Stimulated activated CD8-positive, alpha-beta memory T cell treated with anti-CD3 and anti-CD28 coated beads, Interleukin-15, amount 100 ng/mL, for 48 hours (primary cell): Measurements from ENCODE around the gene ZSWIM4.

ENCODE experiments used
- DNase-seq, 2 donors: peaks; one replicate each; pipeline ENCODE4 v3.0.0-alpha.2; 2020; ENCODE audit warnings: low read depth in 2 of 2

ZSWIM4 gene

DNA sequence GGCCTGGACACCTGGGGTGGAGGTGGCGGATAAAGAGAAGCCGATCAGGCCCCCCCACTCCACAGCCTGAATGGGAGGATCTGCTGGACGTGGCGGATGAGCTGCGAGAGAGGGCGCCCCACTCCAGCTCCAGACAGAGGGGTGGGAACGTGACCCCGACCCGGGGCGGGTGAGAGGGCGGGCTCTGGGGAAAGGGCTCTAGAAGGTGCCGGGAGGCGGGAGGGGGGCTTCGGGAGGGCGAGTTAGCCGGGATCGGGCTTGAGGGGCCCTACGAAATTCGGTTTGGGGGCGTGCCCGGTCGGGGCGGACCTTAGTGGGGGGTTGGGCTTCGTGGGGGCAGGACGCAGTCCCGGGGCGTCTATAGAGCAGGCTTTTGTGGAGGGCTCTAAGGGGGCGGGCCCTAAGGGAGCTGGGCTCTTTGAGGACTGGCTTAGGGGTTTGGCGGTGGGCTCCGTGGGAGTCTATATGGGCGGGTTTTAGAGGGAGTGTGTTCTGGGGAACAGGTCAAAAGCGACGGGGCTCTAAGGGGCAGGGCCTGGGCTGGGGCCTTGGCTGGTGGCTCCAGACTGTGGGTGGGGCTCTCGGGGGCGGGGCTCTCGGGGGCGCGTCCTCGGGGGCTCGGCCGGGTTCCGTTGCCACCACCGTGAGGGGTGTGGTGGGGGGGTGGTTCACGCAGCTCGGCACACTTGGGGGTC lies 77.6 kb downstream of the ZSWIM4 start:
- no peak for DNase-seq

DNA sequence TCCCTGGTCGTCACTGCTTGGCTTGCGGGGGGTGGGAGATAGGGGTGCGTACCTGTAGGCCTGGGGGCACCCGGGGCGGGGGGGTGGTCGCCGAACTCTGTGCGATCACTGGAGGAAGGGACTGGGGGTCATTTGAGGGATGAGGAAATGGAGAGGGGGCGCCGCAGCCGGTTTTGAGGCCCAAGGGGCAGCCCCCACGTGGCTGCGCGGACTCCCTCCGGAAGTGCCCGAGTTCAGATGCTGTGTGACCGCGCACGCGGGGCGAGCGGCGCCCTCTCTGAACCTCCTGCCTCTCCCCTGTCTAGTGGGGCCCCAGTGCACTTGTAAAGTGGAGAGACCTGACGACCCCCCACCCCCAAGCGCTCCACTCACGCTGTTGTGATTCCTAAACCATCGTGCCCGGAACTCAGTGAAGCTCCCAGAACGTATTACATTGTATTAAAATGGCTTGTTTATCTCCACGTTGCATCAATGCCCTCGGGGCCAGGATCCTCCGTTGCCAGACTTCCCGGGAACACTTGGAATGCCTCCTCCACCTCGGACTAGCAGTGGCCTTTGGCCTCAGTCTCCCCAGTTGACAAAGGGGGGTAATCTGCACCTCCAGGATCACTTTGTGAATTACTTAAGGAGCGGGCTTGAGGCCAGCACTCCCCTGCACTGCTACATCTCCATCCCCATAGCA lies 78.7 kb downstream of the ZSWIM4 start:
- DNase-seq = no peak

- no peak for DNase-seq
These were observed 80.6 kb downstream of the ZSWIM4 start for GRCh38 chr19:13875824-13876223.

DNA sequence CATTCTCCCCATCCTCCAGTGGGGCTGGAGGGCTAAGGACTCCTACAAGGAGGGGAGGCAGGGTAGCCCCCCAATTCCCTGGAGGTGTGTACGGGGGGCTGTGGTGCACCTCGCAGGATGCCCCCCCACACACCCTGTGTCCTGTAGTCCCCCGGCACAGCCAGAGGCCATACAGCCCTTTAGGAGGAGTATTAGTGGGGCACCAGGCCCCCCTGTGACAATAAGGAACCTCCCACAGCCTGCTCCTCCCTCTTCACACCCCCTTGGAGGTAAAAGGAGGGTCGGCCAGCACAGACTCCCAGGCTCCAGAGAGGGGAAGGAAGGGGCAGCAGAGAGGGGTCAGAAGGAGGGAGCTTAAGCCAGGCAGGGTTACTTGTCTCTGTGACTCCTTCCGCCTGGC lies 81.6 kb downstream of the ZSWIM4 start, which contains the start of gene NANOS3:
TSS of gene NANOS3 (plus strand) at position 301 of the 400 bp plus-strand sequence. CDS start 115 bp downstream, outside the sequence.
- no peak for DNase-seq

GRCh38 chr19:13877303-13877702 lies 82.1 kb downstream of the ZSWIM4 start:
- no peak for DNase-seq

DNA sequence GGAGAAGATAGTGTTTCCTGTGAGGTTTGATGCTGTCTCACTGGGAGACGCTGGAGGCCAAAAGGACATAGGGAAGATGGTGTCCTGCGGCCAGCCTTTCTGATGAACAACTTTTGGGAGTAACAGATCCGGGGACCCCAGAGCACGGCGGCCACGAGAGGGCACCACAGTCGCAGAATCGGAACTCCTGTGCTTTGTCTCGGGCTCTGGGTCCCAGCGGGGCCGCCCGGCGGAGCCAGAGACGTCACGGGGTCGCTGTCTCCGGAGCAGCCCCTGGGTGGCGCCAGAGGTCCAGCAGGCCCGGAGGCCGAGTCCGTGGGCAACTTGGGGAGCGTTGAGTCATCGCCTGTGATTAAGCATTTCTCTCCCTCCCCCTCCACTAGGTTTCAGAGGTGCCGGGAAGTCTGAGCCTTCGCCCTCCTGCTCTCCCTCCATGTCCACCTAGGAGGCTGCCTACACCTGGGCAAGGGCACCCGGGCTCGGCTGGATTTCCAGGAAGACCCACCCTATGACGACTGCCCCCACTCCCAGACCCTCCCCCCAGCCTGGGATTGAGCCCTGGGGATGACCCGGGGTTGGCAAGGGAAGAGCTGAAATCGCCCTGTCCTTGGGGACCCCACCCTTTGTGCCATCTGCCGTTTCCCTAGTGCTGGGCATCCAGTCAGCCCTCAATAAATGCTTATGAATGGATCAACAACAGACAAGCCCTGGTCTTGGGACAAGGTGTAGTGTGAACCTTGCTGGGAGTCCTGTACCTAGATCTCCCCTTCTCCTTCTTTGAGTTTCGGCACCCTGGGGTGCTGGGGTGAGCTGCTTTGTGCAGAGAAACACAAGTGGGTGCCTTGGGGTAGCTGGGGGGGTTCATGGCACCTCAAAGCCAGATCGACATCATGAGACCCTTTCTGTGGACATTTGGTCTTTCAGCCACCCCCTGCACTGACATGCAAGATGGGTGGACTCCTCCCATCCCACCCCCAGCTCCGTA lies 85.1 kb downstream of the ZSWIM4 start:
- DNase-seq = peak; percentile 97

DNA sequence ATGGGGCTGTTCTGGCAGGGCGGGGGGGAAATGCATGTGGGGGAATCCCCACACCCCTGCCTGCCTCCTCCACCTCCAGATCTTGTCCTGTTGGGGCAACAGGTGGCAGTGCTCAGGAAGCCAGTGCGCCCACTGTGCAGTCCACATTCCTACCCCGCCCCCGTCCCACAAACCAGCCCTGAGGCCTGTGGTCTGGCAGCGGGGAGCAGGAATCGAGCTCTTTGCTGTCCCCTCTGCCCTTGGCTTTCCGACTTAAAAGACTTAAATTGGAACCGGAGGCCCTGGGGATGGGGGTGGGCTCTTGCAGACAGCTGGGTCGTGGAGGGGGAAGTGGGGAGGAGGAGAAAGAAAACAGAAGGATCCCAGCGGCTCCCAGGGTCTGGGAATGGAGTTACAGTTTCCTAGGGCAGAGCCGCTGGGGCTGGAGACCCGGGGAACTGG lies 86.0 kb downstream of the ZSWIM4 start:
- DNase-seq = no peak
